Lower leg skin (tissue), 3 donors: Measurements from ENCODE around the gene NECTIN4.

Experiments
- CTCF ChIP-seq, 3 donors: fragments of 450-650 bp; IDR thresholded peaks; one replicate each; pipeline ENCODE4 v1.5.1; 2016; ENCODE audit warnings: antibody characterized with exemption in 3 of 3, mild to moderate bottlenecking in 3 of 3, moderate library complexity in 2 of 3
- POLR2A ChIP-seq, 2 donors: fragments of 450-650 bp; IDR thresholded peaks; one replicate each; pipeline ENCODE4 v1.6.1; 2016 to 2017; ENCODE audit warnings: antibody characterized with exemption in 2 of 2, mild to moderate bottlenecking in 1 of 2, moderate library complexity in 1 of 2

- TF ChIP-seq CTCF (IDR thresholded peaks at IDR 0.05) (no peak), POLR2A (IDR thresholded peaks at IDR 0.05) (no peak)
Measured at GRCh38 chr1:161133220-161133740, 43.9 kb upstream of the NECTIN4 start.
